CD4-positive, CD25-positive, alpha-beta regulatory T cell (primary cell): ENCODE results near the gene CRACDL. TPM values are rescaled to one million over a fixed set of nuclear protein-coding genes. Genes with fewer than 3 reads are reported as not detected.
"Not testable (repeated sequence)": the region's sequence is repeated elsewhere in the genome, so short reads cannot be mapped to it uniquely, and the experiment has no call there.

Experiments used
- ATAC-seq, 2 donors: fragments of 150-1000 bp; cut with Tn5 transposase; one replicate each; pipeline ENCODE4 v1.10.0; 2021; ENCODE audit warnings: low read depth in 2 of 2, moderate number of reproducible peaks in 2 of 2, moderate library complexity in 1 of 2
- DNase-seq, 3 donors: peaks; one replicate each; pipeline versions ENCODE4 v3.0.0 to v3.0.0-alpha.2; 2012 to 2022; ENCODE audit warnings: mixed read lengths in 1 of 3
- H3K27ac ChIP-seq: one replicate; pipeline ENCODE4 v1.7.0; 2013; ENCODE audit warnings: mild to moderate bottlenecking, low read length; ENCODE audit not compliant: insufficient read depth, poor library complexity, severe bottlenecking
- H3K27me3 ChIP-seq: one replicate; pipeline ENCODE4 v1.7.0; 2013; ENCODE audit warnings: low read length; ENCODE audit not compliant: control insufficient read depth, insufficient read depth
- H3K36me3 ChIP-seq: one replicate; pipeline ENCODE4 v1.7.0; 2013; ENCODE audit warnings: mild to moderate bottlenecking, low read length, moderate library complexity; ENCODE audit not compliant: control insufficient read depth, insufficient read depth
- H3K4me1 ChIP-seq: 2 replicates; pipeline ENCODE4 v1.7.0; 2013; ENCODE audit warnings: mild to moderate bottlenecking, low read length; ENCODE audit not compliant: insufficient read depth, control insufficient read depth, poor library complexity, severe bottlenecking
- H3K4me3 ChIP-seq: one replicate; pipeline ENCODE4 v1.7.0; 2013; ENCODE audit warnings: low read depth, mild to moderate bottlenecking, low read length, moderate library complexity
- H3K9me3 ChIP-seq, 2 experiments: 1 replicate in 1 of 2; 2 replicates in 1 of 2; pipeline ENCODE4 v1.7.0; 2013; ENCODE audit warnings: low read length in 2 of 2, mild to moderate bottlenecking in 1 of 2, moderate library complexity in 1 of 2; ENCODE audit not compliant: control insufficient read depth in 2 of 2
- H3K27ac Mint-ChIP-seq, 3 donors: one replicate each; pipeline ENCODE4 v1.8.0; 2020 to 2022; ENCODE audit warnings: mild to moderate bottlenecking in 3 of 3, mixed read lengths in 3 of 3, moderate library complexity in 2 of 3
- H3K27me3 Mint-ChIP-seq: one replicate; pipeline ENCODE4 v1.8.0; 2022; ENCODE audit warnings: mild to moderate bottlenecking, mixed read lengths
- H3K36me3 Mint-ChIP-seq: one replicate; pipeline ENCODE4 v1.8.0; 2020; ENCODE audit warnings: mixed read lengths
- H3K4me1 Mint-ChIP-seq, 4 donors: one replicate each; pipeline ENCODE4 v1.8.0; 2020 to 2022; ENCODE audit warnings: mixed read lengths in 4 of 4, mild to moderate bottlenecking in 1 of 4
- H3K4me3 Mint-ChIP-seq, 4 donors: one replicate each; pipeline ENCODE4 v1.8.0; 2020 to 2022; ENCODE audit warnings: mild to moderate bottlenecking in 4 of 4, mixed read lengths in 4 of 4, moderate library complexity in 3 of 4
- H3K9me3 Mint-ChIP-seq, 7 donors: one replicate each; pipeline ENCODE4 v1.8.0; 2020 to 2022; ENCODE audit warnings: mixed read lengths in 7 of 7, mild to moderate bottlenecking in 3 of 7, moderate library complexity in 2 of 7
- polyA plus RNA-seq, 4 donors: library from polyadenylated mRNA; unstranded; fragments of 300-500 nt; fragmentation: Illumina TruSeq; gene quantifications; one replicate each; pipeline ENCODE4 v1.2.3, GENCODE V29; 2021
- total RNA-seq: library from RNA; stranded (reverse); gene quantifications from one replicate; pipeline ENCODE4 v1.2.3, GENCODE V29; 2022

CRACDL gene
- total and polyA plus RNA-seq, 5 donors from 2014 or later = 0.10 to 0.18 (median 0.16) TPM

DNA sequence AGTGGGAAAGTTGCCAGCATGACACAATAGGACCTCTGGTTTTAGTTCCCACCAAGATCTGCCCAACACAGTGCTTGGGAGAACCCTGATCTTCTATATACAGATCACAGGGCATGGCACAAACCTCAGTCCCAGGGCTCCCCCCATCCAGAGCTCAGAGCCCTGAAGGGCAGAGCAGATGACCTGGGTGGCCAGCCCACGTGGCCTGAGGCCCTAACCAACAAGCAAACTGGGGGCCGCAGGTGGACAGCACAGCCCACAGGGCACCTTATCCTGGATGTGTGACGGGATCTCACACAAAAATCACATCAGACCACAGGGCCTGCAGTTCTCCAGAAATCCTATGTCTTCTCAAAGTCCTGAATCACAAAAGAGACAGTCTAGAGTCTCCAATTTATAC is 34.7 kb downstream of the CRACDL start:
- ATAC-seq (no peak), DNase-seq (no peak)
- Mint-ChIP-seq H3K9me3 (peaks cover 0 to 5% (median 0%) of the 10 kb centered on the region in 7 donors), H3K27me3 (no peaks in the 10 kb centered on the region), H3K36me3 (no peaks in the 10 kb centered on the region), H3K27ac (no peak overlapping the region), H3K4me1 (no peaks in the 10 kb centered on the region), H3K4me3 (no peak overlapping the region)
- H3K27me3 ChIP-seq = no peaks in the 10 kb centered on the region
- H3K4me1 ChIP-seq = no peaks in the 10 kb centered on the region
- no peaks in the 10 kb centered on the region for H3K9me3 ChIP-seq
- no peaks in the 10 kb centered on the region for H3K36me3 ChIP-seq
- H3K4me3 ChIP-seq = no peak overlapping the region
- H3K27ac ChIP-seq = no peak overlapping the region

GRCh38 chr2:98900721-98901120 is 35.3 kb downstream of the CRACDL start:
- ATAC-seq = no peak
- Histone ChIP-seq H3K9me3 (no peaks in the 10 kb centered on the region), H3K36me3 (no peaks in the 10 kb centered on the region), H3K4me1 (no peaks in the 10 kb centered on the region), H3K4me3 (no peak overlapping the region), H3K27ac (no peak overlapping the region), H3K27me3 (no peaks in the 10 kb centered on the region)
- Mint-ChIP-seq H3K36me3 (no peaks in the 10 kb centered on the region), H3K27me3 (no peaks in the 10 kb centered on the region), H3K9me3 (peaks cover 0 to 5% (median 0%) of the 10 kb centered on the region in 7 donors), H3K4me3 (no peak overlapping the region), H3K27ac (no peak overlapping the region), H3K4me1 (peaks cover 0 to 4% (median 0%) of the 10 kb centered on the region in 4 donors)
- no peak for DNase-seq

DNA sequence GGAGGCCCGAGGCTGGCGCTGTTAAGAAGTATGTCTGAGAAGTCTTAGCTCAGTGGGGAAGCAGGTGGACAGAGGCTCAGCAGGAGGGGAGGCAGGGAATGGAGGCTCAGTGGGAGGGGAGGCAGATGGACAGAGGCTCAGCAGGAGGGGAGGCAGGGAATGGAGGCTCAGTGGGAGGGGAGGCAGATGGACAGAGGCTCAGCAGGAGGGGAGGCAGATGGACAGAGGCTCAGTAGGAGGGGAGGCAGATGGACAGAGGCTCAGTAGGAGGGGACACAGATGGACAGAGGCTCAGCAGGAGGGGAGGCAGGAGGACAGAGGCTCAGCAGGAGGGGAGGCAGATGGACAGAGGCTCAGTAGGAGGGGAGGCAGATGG is 36.3 kb downstream of the CRACDL start:
- not testable (repeated sequence) for H3K4me1 Mint-ChIP-seq, ATAC-seq

GRCh38 chr2:98899041-98899702 is 36.9 kb downstream of the CRACDL start:
- H3K27ac Mint-ChIP-seq = no peak overlapping the region
- Histone ChIP-seq H3K27me3 (no peaks in the 10 kb centered on the region), H3K36me3 (no peaks in the 10 kb centered on the region), H3K9me3 (no peaks in the 10 kb centered on the region), H3K27ac (no peak overlapping the region), H3K4me3 (no peak overlapping the region), H3K4me1 (no peaks in the 10 kb centered on the region)
- ATAC-seq = no peak
- no peak for DNase-seq
- no peak overlapping the region for H3K4me3 Mint-ChIP-seq
- H3K27me3 Mint-ChIP-seq = no peaks in the 10 kb centered on the region
- no peaks in the 10 kb centered on the region for H3K36me3 Mint-ChIP-seq
- peaks cover 0 to 4% (median 0%) of the 10 kb centered on the region in 4 donors for H3K4me1 Mint-ChIP-seq
- H3K9me3 Mint-ChIP-seq = peaks cover 0 to 5% (median 0%) of the 10 kb centered on the region in 7 donors

More for the DNA sequence above, 36.3 kb downstream of the CRACDL start:
- H3K27me3 Mint-ChIP-seq, H3K27me3 ChIP-seq, H3K27ac Mint-ChIP-seq, H3K4me3 ChIP-seq, H3K36me3 Mint-ChIP-seq, H3K9me3 Mint-ChIP-seq, H3K4me3 Mint-ChIP-seq, DNase-seq, H3K9me3 ChIP-seq, H3K27ac ChIP-seq, H3K36me3 ChIP-seq, H3K4me1 ChIP-seq: not testable (repeated sequence)

- Mint-ChIP-seq H3K4me1 (peaks cover 0 to 4% (median 0%) of the 10 kb centered on the region in 4 donors), H3K27me3 (no peaks in the 10 kb centered on the region), H3K9me3 (peaks cover 0 to 5% (median 0%) of the 10 kb centered on the region in 7 donors), H3K27ac (no peak overlapping the region), H3K36me3 (no peaks in the 10 kb centered on the region), H3K4me3 (no peak overlapping the region)
- DNase-seq (no peak), ATAC-seq (no peak)
- H3K27me3 ChIP-seq = no peaks in the 10 kb centered on the region
- H3K4me3 ChIP-seq = no peak overlapping the region
- no peaks in the 10 kb centered on the region for H3K36me3 ChIP-seq
- no peak overlapping the region for H3K27ac ChIP-seq
- H3K4me1 ChIP-seq = no peaks in the 10 kb centered on the region
- no peaks in the 10 kb centered on the region for H3K9me3 ChIP-seq
These were observed 37.6 kb downstream of the CRACDL start for GRCh38 chr2:98898423-98898841.

GRCh38 chr2:98897746-98898145 is 38.3 kb downstream of the CRACDL start:
- Mint-ChIP-seq H3K27ac (no peak overlapping the region), H3K4me1 (peaks cover 0 to 4% (median 0%) of the 10 kb centered on the region in 4 donors), H3K4me3 (no peak overlapping the region), H3K9me3 (peaks cover 0 to 5% (median 0%) of the 10 kb centered on the region in 7 donors), H3K36me3 (no peaks in the 10 kb centered on the region), H3K27me3 (no peaks in the 10 kb centered on the region)
- Histone ChIP-seq H3K36me3 (no peaks in the 10 kb centered on the region), H3K27ac (no peak overlapping the region), H3K4me3 (no peak overlapping the region), H3K9me3 (no peaks in the 10 kb centered on the region), H3K4me1 (no peaks in the 10 kb centered on the region), H3K27me3 (no peaks in the 10 kb centered on the region)
- DNase-seq = no peak
- ATAC-seq = no peak

DNA sequence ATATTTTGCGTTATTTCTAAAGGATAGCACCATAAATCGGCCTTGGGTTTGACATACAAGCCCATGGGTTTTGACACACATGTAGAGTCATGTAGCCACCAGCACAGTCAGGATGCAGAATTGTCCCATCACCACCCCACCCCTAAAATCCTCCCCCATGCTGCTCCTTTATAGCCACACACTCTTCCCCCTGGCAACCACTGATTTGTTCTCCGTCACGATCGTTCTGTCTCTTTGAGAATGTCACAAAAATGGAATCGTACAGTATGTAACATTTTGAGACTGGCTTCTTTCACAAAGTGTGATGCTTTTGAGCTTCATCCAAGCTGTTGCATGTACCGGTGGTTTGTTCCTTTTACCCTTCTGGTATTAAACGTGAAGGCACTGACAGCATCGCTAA is 39.1 kb downstream of the CRACDL start:
- Histone ChIP-seq H3K4me3 (no peak overlapping the region), H3K27ac (no peak overlapping the region), H3K27me3 (no peaks in the 10 kb centered on the region), H3K9me3 (no peaks in the 10 kb centered on the region), H3K36me3 (no peaks in the 10 kb centered on the region), H3K4me1 (no peaks in the 10 kb centered on the region)
- H3K27me3 Mint-ChIP-seq = no peaks in the 10 kb centered on the region
- no peaks in the 10 kb centered on the region for H3K36me3 Mint-ChIP-seq
- DNase-seq = no peak
- ATAC-seq = no peak
- peaks cover 0 to 4% (median 0%) of the 10 kb centered on the region in 4 donors for H3K4me1 Mint-ChIP-seq
- peaks cover 0 to 5% (median 0%) of the 10 kb centered on the region in 7 donors for H3K9me3 Mint-ChIP-seq
- no peak overlapping the region for H3K27ac Mint-ChIP-seq
- no peak overlapping the region for H3K4me3 Mint-ChIP-seq

- H3K27ac ChIP-seq = no peak overlapping the region
- Mint-ChIP-seq H3K4me3 (no peak overlapping the region), H3K36me3 (no peaks in the 10 kb centered on the region), H3K9me3 (peaks cover 0 to 5% (median 0%) of the 10 kb centered on the region in 7 donors), H3K27ac (no peak overlapping the region), H3K4me1 (peaks cover 0 to 4% (median 0%) of the 10 kb centered on the region in 4 donors), H3K27me3 (no peaks in the 10 kb centered on the region)
- no peak for ATAC-seq
- no peaks in the 10 kb centered on the region for H3K9me3 ChIP-seq
- H3K4me1 ChIP-seq = no peaks in the 10 kb centered on the region
- DNase-seq = no peak
- no peaks in the 10 kb centered on the region for H3K36me3 ChIP-seq
- no peak overlapping the region for H3K4me3 ChIP-seq
- no peaks in the 10 kb centered on the region for H3K27me3 ChIP-seq
These were observed 39.6 kb downstream of the CRACDL start for GRCh38 chr2:98896416-98896815.
